ENCODE measurements around the gene PAX5. TPM values are rescaled to one million over a fixed set of nuclear protein-coding genes. Genes with fewer than 3 reads are reported as not detected.

PAX5 gene
- total and polyA plus RNA-seq, 2 of the 13 experiments (the other 11 are each of a cell fraction or from before 2014, with no cell fraction given) = not detected

DNA sequence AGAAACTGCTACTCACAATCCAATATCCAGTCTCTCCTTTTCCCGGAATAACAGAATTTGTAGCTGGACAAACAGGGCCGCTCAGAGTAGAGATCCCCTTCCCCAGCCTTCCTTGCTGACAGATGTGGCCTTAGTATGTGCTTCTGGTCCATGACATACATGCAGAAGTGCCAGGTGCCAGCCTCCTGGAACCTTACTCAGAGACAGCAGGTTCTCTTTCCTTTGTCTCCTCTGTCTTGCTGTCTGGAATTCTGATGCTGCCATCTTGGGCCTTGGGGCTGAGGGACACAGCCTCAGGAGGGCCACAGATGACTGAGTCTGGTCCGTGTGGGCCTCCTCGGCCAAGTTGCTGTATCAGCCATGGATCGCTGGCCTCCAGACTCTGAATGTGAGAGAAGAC lies 210.1 kb downstream of the PAX5 start (continued):
- TF ChIP-seq, protein P1, sequence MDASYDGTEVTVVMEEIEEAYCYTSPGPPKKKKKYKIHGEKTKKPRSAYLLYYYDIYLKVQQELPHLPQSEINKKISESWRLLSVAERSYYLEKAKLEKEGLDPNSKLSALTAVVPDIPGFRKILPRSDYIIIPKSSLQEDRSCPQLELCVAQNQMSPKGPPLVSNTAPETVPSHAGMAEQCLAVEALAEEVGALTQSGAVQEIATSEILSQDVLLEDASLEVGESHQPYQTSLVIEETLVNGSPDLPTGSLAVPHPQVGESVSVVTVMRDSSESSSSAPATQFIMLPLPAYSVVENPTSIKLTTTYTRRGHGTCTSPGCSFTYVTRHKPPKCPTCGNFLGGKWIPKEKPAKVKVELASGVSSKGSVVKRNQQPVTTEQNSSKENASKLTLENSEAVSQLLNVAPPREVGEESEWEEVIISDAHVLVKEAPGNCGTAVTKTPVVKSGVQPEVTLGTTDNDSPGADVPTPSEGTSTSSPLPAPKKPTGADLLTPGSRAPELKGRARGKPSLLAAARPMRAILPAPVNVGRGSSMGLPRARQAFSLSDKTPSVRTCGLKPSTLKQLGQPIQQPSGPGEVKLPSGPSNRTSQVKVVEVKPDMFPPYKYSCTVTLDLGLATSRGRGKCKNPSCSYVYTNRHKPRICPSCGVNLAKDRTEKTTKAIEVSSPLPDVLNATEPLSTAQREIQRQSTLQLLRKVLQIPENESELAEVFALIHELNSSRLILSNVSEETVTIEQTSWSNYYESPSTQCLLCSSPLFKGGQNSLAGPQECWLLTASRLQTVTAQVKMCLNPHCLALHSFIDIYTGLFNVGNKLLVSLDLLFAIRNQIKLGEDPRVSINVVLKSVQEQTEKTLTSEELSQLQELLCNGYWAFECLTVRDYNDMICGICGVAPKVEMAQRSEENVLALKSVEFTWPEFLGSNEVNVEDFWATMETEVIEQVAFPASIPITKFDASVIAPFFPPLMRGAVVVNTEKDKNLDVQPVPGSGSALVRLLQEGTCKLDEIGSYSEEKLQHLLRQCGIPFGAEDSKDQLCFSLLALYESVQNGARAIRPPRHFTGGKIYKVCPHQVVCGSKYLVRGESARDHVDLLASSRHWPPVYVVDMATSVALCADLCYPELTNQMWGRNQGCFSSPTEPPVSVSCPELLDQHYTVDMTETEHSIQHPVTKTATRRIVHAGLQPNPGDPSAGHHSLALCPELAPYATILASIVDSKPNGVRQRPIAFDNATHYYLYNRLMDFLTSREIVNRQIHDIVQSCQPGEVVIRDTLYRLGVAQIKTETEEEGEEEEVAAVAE (CRISPR knock-in tag; IDR thresholded peaks at IDR 0.05; ENCODE audit: borderline replicate concordance) = no peak
- TF ChIP-seq SRF (IDR thresholded peaks at IDR 0.05; ENCODE audit: low read depth, low read length) = no peak
- no peak for TF ChIP-seq ATF1 (CRISPR knock-in tag; IDR thresholded peaks at IDR 0.05)
- TF ChIP-seq FLYWCH1 (CRISPR knock-in tag; IDR thresholded peaks at IDR 0.05) = no peak

DNA sequence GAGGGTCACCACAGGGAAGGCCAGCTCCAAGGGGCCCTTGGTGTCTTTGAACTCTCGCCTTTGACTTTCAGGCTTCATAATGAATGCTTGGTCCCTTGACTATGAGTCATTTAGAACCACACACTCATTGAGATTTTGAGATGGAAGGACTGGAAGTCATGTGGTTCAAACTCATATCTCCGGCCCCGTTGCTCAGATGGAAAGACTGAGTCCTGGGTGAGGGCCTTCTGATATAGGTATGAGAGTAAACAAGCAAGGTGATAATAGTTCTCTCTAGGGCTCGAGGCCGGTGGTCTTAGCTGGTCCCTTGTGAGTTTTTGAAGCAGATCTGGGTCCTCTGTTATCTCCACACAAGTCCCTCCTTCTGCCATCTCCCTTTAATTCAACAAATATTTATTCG lies 210.6 kb downstream of the PAX5 start:
- Histone ChIP-seq H3K4me1 (ENCODE audit: insufficient read depth, low read length) (no peaks in the 10 kb centered on the region), H3K4me3 (replicated peaks in 1 of 3; ENCODE audit: insufficient read depth in 1 of 3, low read depth in 2 of 3, low read length in 3 of 3) (no peak overlapping the region), H3K36me3 (replicated peaks in 1 of 2; ENCODE audit: control insufficient read depth in 1 of 2, insufficient read depth in 2 of 2, low read length in 2 of 2) (no peaks in the 10 kb centered on the region), H3K27me3 (ENCODE audit: control insufficient read depth in 1 of 2, insufficient read depth in 2 of 2, low read length in 2 of 2) (peaks cover 3 to 22% of the 10 kb centered on the region in 2 experiments; a peak in 1 of 5 replicates), H3K27ac (ENCODE audit: extremely low read length, insufficient read depth, low read length) (no peak overlapping the region), H3K4me2 (ENCODE audit: low read depth, low read length) (no peak overlapping the region), H3K79me2 (ENCODE audit: insufficient read depth, low read length) (no peaks in the 10 kb centered on the region), H3K9ac (ENCODE audit: insufficient read depth, low read depth, low read length) (no peak overlapping the region), H2AFZ (ENCODE audit: low read length) (no peak overlapping the region), H4K20me1 (ENCODE audit: insufficient read depth, low read length) (no peaks in the 10 kb centered on the region), H3K9me3 (ENCODE audit: low read length) (no peaks in the 10 kb centered on the region)
- in situ Hi-C loops (cut with HindIII; ENCODE audit: extremely low pct_ligation_motif_present, low pct_unique_long_range_greater_than_20kb) (no loop called here), intact Hi-C loops (cut with micrococcal nuclease; ENCODE audit: unreplicated experiment) (no loop called here)
- BruUV-seq (replicated peaks) = no TSS peak
- ATAC-seq (no peak), DNase-seq (ENCODE audit: low spot score) (no peak), FAIRE-seq (no peak)
- ChIA-PET CTCF (ENCODE audit: low intra/inter-chr PET ratio, low total read pairs) (no interaction called here), POLR2A (no interaction called here)
- WGBS (ENCODE audit: low lambda C conversion rate) = 50% methylated on average over 6 of the region's 6 CpGs
- TF ChIP-seq, protein P2, sequence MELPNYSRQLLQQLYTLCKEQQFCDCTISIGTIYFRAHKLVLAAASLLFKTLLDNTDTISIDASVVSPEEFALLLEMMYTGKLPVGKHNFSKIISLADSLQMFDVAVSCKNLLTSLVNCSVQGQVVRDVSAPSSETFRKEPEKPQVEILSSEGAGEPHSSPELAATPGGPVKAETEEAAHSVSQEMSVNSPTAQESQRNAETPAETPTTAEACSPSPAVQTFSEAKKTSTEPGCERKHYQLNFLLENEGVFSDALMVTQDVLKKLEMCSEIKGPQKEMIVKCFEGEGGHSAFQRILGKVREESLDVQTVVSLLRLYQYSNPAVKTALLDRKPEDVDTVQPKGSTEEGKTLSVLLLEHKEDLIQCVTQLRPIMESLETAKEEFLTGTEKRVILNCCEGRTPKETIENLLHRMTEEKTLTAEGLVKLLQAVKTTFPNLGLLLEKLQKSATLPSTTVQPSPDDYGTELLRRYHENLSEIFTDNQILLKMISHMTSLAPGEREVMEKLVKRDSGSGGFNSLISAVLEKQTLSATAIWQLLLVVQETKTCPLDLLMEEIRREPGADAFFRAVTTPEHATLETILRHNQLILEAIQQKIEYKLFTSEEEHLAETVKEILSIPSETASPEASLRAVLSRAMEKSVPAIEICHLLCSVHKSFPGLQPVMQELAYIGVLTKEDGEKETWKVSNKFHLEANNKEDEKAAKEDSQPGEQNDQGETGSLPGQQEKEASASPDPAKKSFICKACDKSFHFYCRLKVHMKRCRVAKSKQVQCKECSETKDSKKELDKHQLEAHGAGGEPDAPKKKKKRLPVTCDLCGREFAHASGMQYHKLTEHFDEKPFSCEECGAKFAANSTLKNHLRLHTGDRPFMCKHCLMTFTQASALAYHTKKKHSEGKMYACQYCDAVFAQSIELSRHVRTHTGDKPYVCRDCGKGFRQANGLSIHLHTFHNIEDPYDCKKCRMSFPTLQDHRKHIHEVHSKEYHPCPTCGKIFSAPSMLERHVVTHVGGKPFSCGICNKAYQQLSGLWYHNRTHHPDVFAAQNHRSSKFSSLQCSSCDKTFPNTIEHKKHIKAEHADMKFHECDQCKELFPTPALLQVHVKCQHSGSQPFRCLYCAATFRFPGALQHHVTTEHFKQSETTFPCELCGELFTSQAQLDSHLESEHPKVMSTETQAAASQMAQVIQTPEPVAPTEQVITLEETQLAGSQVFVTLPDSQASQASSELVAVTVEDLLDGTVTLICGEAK (IDR thresholded peaks at IDR 0.05) = no peak
- TF ChIP-seq, protein P2 (CRISPR knock-in tag; IDR thresholded peaks at IDR 0.05) = no peak
- TF ChIP-seq MIER2 (CRISPR knock-in tag; IDR thresholded peaks at IDR 0.05) (no peak), SIX4 (CRISPR knock-in tag; IDR thresholded peaks at IDR 0.05) (no peak), ZSCAN12 (CRISPR knock-in tag; IDR thresholded peaks at IDR 0.05) (no peak), SNRNP70 (IDR thresholded peaks at IDR 0.05; ENCODE audit: low read depth, low read length) (no peak), NONO (IDR thresholded peaks at IDR 0.05) (no peak), NONO (CRISPR knock-in tag; conservative IDR thresholded peaks at IDR 0.05) (no peak)

All from HepG2 (cell line).